HG02840 (cell line): ENCODE results near the gene OSBPL9.
"Not testable (repeated sequence)": the region's sequence is repeated elsewhere in the genome, so short reads cannot be mapped to it uniquely, and the experiment has no call there.

Source experiments
- ATAC-seq: cut with Tn5 transposase; IDR thresholded peaks from one replicate; pipeline ENCODE4 v1.9.1; 2021; ENCODE audit warnings: mild to moderate bottlenecking, moderate library complexity, moderate number of reproducible peaks; ENCODE audit not compliant: unreplicated experiment, low FRiP score

Gene OSBPL9

GRCh38 chr1:51758310-51758709, 141.4 kb downstream of the OSBPL9 start:
- ATAC-seq: no peak

- no peak for ATAC-seq
Measured at GRCh38 chr1:51760872-51761271, 144.0 kb downstream of the OSBPL9 start.

- no peak for ATAC-seq
Measured at GRCh38 chr1:51761351-51761750, 144.5 kb downstream of the OSBPL9 start.

- no peak for ATAC-seq
Measured at GRCh38 chr1:51768971-51769588, 152.2 kb downstream of the OSBPL9 start.

- no peak for ATAC-seq
Measured at GRCh38 chr1:51776408-51776807, 159.5 kb downstream of the OSBPL9 start.

- ATAC-seq: no peak
Measured at GRCh38 chr1:51780927-51781326, 164.0 kb downstream of the OSBPL9 start.

- no peak for ATAC-seq
Measured at GRCh38 chr1:51784997-51785421, 168.1 kb downstream of the OSBPL9 start.

- no peak for ATAC-seq
Measured at GRCh38 chr1:51788938-51789337, 172.0 kb downstream of the OSBPL9 start.

- no peak for ATAC-seq
Measured at GRCh38 chr1:51789342-51789741, 172.4 kb downstream of the OSBPL9 start.

GRCh38 chr1:51790385-51790784, 173.5 kb downstream of the OSBPL9 start:
- ATAC-seq: no peak

GRCh38 chr1:51791888-51792287, 175.0 kb downstream of the OSBPL9 start:
- no peak for ATAC-seq

- no peak for ATAC-seq
Measured at GRCh38 chr1:51792864-51793263, 176.0 kb downstream of the OSBPL9 start.

- no peak for ATAC-seq
Measured at GRCh38 chr1:51794260-51794659, 177.4 kb downstream of the OSBPL9 start.

- ATAC-seq: no peak
Measured at GRCh38 chr1:51794868-51795267, 178.0 kb downstream of the OSBPL9 start.

- ATAC-seq: no peak
Measured at GRCh38 chr1:51799372-51799771, 182.5 kb downstream of the OSBPL9 start.

GRCh38 chr1:51814513-51814912, 197.6 kb downstream of the OSBPL9 start:
- no peak for ATAC-seq

- no peak for ATAC-seq
Measured at GRCh38 chr1:51818487-51818886, 201.6 kb downstream of the OSBPL9 start.

GRCh38 chr1:51819021-51819420, 202.1 kb downstream of the OSBPL9 start:
- ATAC-seq: not testable (repeated sequence)

- no peak for ATAC-seq
Measured at GRCh38 chr1:51819810-51820209, 202.9 kb downstream of the OSBPL9 start.

GRCh38 chr1:51829058-51829457, 212.2 kb downstream of the OSBPL9 start:
- ATAC-seq: no peak

GRCh38 chr1:51833700-51834099, 216.8 kb downstream of the OSBPL9 start:
- no peak for ATAC-seq

- ATAC-seq: no peak
Measured at GRCh38 chr1:51837243-51837642, 220.4 kb downstream of the OSBPL9 start.
